Body of pancreas (tissue), 4 donors: ENCODE data around the gene SELENOM.

Experiments
- CTCF ChIP-seq, 7 experiments: fragments of 450-650 bp in 4 of 7; fragments of 200-600 bp in 3 of 7; sonication (generic) in 3 of 7; IDR thresholded peaks; one replicate each; pipeline ENCODE4 v1.5.1; 2016 to 2019; ENCODE audit warnings: antibody characterized with exemption in 7 of 7
- POLR2A ChIP-seq, 3 donors: fragments of 450-650 bp; IDR thresholded peaks; one replicate each; pipeline ENCODE4 v1.6.1; 2016; ENCODE audit warnings: antibody characterized with exemption in 3 of 3, mild to moderate bottlenecking in 2 of 3

GRCh38 chr22:31135706-31136105 is 28.3 kb upstream of the SELENOM start:
- no peak for TF ChIP-seq CTCF (IDR thresholded peaks at IDR 0.05)
- TF ChIP-seq POLR2A (IDR thresholded peaks at IDR 0.05), result no peak
